ACC112 (cell line): Measurements from ENCODE around the gene ECE1.

Experiments
- H2AFZ ChIP-seq: fragments of 200-600 bp; sonication (generic); one replicate; pipeline ENCODE4 v1.6.0; 2017; ENCODE audit warnings: antibody characterized with exemption, low read length; ENCODE audit not compliant: unreplicated experiment
- H3K27ac ChIP-seq: fragments of 200-600 bp; sonication (generic); 2 replicates; pipeline ENCODE4 v1.5.1; 2014; ENCODE audit warnings: low read depth, mild to moderate bottlenecking, antibody characterized with exemption, low read length, moderate library complexity
- H3K27me3 ChIP-seq: fragments of 200-600 bp; sonication (generic); 2 replicates; pipeline ENCODE4 v1.6.1; 2014; ENCODE audit warnings: mild to moderate bottlenecking, antibody characterized with exemption, low read length, moderate library complexity, mixed read lengths; ENCODE audit not compliant: insufficient read depth
- H3K36me3 ChIP-seq: fragments of 200-600 bp; sonication (generic); 2 replicates; pipeline ENCODE4 v1.6.1; 2016; ENCODE audit warnings: mild to moderate bottlenecking, antibody characterized with exemption, low read length, moderate library complexity, mixed read lengths; ENCODE audit not compliant: insufficient read depth
- H3K4me1 ChIP-seq: fragments of 200-600 bp; sonication (generic); one replicate; pipeline ENCODE4 v1.6.1; 2016; ENCODE audit warnings: low read length, mixed read lengths; ENCODE audit not compliant: insufficient read depth, unreplicated experiment, control insufficient read depth
- H3K4me3 ChIP-seq: fragments of 200-600 bp; sonication (generic); 2 replicates; pipeline ENCODE4 v1.5.1; 2014; ENCODE audit warnings: mild to moderate bottlenecking, low read depth, low read length
- H3K79me2 ChIP-seq: fragments of 200-600 bp; sonication (generic); one replicate; pipeline ENCODE4 v1.6.0; 2016; ENCODE audit warnings: low read length; ENCODE audit not compliant: control insufficient read depth, unreplicated experiment, insufficient read depth

The ECE1 gene

DNA sequence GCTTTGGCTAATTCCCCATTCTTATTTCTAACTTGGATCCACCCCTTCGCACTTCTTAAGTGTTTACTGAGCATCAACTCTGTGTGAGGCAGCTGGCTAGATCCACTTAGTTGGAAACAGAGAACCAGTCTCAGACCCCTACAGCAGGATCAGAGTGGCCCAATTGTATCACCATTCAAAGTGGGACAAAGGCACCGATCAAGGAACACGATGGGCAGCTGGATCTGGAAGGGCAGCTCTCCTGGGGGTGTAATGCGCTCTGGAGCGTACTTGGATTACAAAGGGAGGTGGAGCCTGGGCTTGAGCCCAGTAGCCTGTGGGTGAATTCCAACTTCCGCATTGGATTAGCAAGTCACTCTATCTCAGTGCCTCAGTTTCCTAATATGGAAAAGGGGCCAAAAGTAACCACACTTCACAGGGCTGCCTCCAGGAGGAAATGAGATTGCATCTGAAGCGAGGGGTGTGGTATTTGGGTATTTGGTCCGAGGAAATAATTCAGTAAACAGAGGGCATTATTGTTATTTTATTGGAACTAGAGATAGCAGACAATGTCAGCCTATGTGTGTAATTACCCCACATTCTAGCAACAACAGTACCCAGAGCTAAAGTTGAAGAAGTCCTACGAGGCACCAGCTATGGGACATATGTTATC is 11.9 kb downstream of the ECE1 start:
- Histone ChIP-seq H3K4me1 (peaks cover 20% of the 10 kb centered on the region), H2AFZ (no peak overlapping the region), H3K79me2 (peaks cover 2% of the 10 kb centered on the region), H3K27ac (no peak overlapping the region), H3K27me3 (no peaks in the 10 kb centered on the region), H3K36me3 (no peaks in the 10 kb centered on the region; the same call in 1 of the 2 replicates), H3K4me3 (no peak overlapping the region)

GRCh38 chr1:21277180-21277579 is 13.1 kb downstream of the ECE1 start:
- Histone ChIP-seq H3K79me2 (peaks cover 2% of the 10 kb centered on the region), H3K36me3 (no peaks in the 10 kb centered on the region; the same call in 1 of the 2 replicates), H3K27ac (no peak overlapping the region), H3K4me3 (no peak overlapping the region), H3K4me1 (peaks cover 20% of the 10 kb centered on the region), H2AFZ (no peak overlapping the region), H3K27me3 (no peaks in the 10 kb centered on the region)

DNA sequence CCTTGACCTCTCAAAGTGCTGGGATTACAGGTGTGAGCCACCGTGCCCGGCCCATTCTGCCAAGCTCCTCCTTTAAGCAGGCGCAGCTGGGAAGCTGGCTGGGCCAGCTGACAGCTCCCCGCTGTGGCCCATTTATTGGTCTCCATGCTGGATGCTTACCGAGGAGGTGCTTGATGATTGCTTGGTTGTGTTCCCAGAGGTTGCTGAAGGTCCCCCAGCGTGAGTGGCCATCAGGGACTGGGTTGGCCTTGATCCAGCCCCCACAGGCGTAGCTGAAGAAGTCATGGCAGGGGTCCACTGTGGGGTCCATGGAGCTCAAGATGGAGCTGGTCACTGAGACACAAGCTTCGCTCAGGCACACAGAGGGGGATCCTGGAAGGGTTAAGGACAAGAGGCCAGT is 17.7 kb downstream of the ECE1 start:
- no peaks in the 10 kb centered on the region for H3K4me1 ChIP-seq
- H3K36me3 ChIP-seq, result peaks cover 9% of the 10 kb centered on the region; the same call in 1 of the 2 replicates
- no peaks in the 10 kb centered on the region for H3K79me2 ChIP-seq
- H3K27me3 ChIP-seq, result no peaks in the 10 kb centered on the region
- H3K27ac ChIP-seq, result no peak overlapping the region
- no peak overlapping the region for H2AFZ ChIP-seq
- H3K4me3 ChIP-seq, result no peak overlapping the region

DNA sequence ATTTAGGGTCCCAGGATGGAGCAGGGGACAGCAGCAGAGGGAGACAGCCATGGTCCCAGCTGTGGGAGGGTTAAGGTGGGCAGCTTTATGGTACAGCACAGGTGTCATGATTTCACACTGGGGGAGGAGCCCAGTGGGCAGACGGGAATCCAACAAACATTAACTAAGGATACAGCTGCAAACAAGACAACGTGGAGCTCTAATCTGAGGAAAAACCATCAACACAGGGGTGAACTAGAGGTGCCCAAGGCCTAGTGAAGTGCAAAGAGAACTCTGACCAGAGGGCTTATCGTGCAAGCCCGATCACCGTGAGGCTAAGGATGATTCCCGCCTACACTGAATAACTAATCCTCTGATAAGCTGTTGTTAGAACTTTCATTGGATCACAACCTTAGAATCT is 18.7 kb downstream of the ECE1 start:
- Histone ChIP-seq H3K4me3 (no peak overlapping the region), H3K79me2 (no peaks in the 10 kb centered on the region), H3K27me3 (no peaks in the 10 kb centered on the region), H3K27ac (no peak overlapping the region), H3K4me1 (no peaks in the 10 kb centered on the region), H2AFZ (no peak overlapping the region), H3K36me3 (peaks cover 9% of the 10 kb centered on the region; the same call in 1 of the 2 replicates)

DNA sequence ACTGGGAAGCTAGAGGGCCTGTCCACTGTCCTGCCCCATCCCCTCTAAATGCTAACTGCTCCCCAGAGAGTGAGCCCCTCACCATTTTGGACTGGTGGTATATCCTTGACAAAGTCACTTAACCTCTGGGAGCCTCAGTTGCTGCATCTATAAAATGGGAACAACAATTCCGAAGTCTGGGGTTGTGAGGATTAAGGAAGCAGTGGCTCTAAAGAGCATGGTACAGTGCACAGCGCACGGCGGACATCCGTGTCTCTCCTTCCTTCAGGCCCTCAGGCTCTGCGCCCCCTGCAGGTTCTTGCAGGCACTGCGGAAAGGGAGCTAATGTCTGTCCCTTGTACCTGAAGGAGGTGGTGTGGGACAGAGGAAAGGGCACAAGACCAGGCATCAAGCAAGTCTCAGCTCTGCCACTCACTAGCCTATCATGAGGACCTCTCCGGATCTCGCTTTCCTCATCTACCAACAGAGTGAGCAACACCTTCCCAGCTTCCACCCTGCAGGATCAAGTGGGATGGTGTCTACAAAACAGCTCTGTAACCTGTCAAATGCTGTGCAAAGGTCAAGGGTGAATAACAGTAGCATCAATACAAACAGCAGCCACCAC is 20.1 kb downstream of the ECE1 start:
- Histone ChIP-seq H2AFZ (no peak overlapping the region), H3K27me3 (no peaks in the 10 kb centered on the region), H3K79me2 (no peaks in the 10 kb centered on the region), H3K4me1 (no peaks in the 10 kb centered on the region), H3K36me3 (peaks cover 9% of the 10 kb centered on the region; the same call in 1 of the 2 replicates), H3K4me3 (no peak overlapping the region), H3K27ac (no peak overlapping the region)

GRCh38 chr1:21269461-21270085 is 20.7 kb downstream of the ECE1 start:
- Histone ChIP-seq H3K79me2 (no peaks in the 10 kb centered on the region), H3K4me1 (no peaks in the 10 kb centered on the region), H3K27ac (no peak overlapping the region), H3K27me3 (no peaks in the 10 kb centered on the region), H2AFZ (no peak overlapping the region), H3K4me3 (no peak overlapping the region), H3K36me3 (peaks cover 9% of the 10 kb centered on the region; the same call in 1 of the 2 replicates)

- Histone ChIP-seq H3K36me3 (peaks cover 9% of the 10 kb centered on the region; the same call in 1 of the 2 replicates), H3K27ac (no peak overlapping the region), H3K27me3 (no peaks in the 10 kb centered on the region), H3K4me1 (no peaks in the 10 kb centered on the region), H3K4me3 (no peak overlapping the region), H3K79me2 (no peaks in the 10 kb centered on the region), H2AFZ (no peak overlapping the region)
Observed at GRCh38 chr1:21268281-21269239, 21.7 kb downstream of the ECE1 start.

GRCh38 chr1:21267191-21268077 is 22.8 kb downstream of the ECE1 start:
- Histone ChIP-seq H3K4me3 (no peak overlapping the region), H3K27ac (no peak overlapping the region)

DNA sequence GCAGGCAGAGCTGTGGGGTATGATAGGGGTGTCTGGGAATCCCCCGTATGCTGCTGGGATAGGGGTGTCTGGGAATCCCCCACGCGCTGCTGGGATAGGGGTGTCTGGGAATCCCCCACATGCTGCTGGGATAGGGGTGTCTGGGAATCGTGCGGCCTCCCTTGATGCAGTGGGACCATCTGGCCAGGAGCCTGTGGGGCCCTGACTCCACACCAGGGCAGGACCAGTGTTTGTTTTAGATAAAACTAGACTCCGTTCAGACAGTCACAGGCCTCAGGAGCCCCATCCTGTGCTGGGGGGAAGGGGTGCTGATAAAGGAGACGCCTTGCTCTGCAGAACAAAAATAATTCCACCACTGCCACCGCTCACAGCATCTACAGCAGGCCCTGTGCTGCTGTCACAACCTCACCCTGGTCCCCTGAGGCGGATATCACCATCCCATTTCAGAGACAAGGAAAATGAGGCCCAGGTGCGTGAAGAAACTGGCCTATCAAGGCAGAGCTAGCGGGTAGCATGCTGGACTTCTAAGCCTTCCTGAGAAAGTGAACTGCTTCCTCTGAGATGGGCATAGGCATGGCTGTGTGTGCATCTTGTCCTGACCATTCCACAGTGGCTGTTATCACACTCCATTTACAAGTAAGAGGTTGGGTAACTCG is 24.0 kb downstream of the ECE1 start:
- Histone ChIP-seq H3K36me3 (peaks cover 7% of the 10 kb centered on the region; the same call in 1 of the 2 replicates), H3K79me2 (no peaks in the 10 kb centered on the region), H3K4me1 (peaks cover 18% of the 10 kb centered on the region), H2AFZ (no peak overlapping the region), H3K27ac (no peak overlapping the region), H3K4me3 (no peak overlapping the region), H3K27me3 (no peaks in the 10 kb centered on the region)

More at GRCh38 chr1:21267191-21268077, 22.8 kb downstream of the ECE1 start:
- peaks cover 7% of the 10 kb centered on the region for H3K4me1 ChIP-seq
- H3K36me3 ChIP-seq, result peaks cover 9% of the 10 kb centered on the region; the same call in 1 of the 2 replicates
- H3K79me2 ChIP-seq, result no peaks in the 10 kb centered on the region
- no peaks in the 10 kb centered on the region for H3K27me3 ChIP-seq
- H2AFZ ChIP-seq, result no peak overlapping the region
